K562 (cell line): ENCODE measurements around the gene FITM1. TPM values are rescaled to one million over a fixed set of nuclear protein-coding genes. Genes with fewer than 3 reads are reported as not detected.
A peak's percentile ranks its signal among the peaks of the same experiment; 100 is the strongest.

ENCODE experiments used
- CBX5 ChIP-seq: IDR thresholded peaks from 2 replicates; pipeline ENCODE4 v1.6.1; 2014; ENCODE audit warnings: low read depth, borderline replicate concordance
- ERF ChIP-seq: fragments of 450-650 bp; formaldehyde crosslinking; IDR thresholded peaks from 2 replicates; pipeline ENCODE4 v1.4.0; 2020; ENCODE audit warnings: mild to moderate bottlenecking, mixed read lengths
- MEF2D ChIP-seq: conservative IDR thresholded peaks from 2 replicates; pipeline ENCODE4 v1.6.1; 2016; ENCODE audit warnings: low read depth, missing genetic modification characterization, missing compliant biosample characterization
- PCBP1 ChIP-seq: fragments of 200-400 bp; formaldehyde crosslinking; IDR thresholded peaks from 2 replicates; pipeline ENCODE4 v1.6.1; 2018; ENCODE audit warnings: mild to moderate bottlenecking, low read depth, low read length; ENCODE audit not compliant: poor library complexity, severe bottlenecking
- RAD21 ChIP-seq, 2 experiments: fragments of 250-450 bp in 1 of 2; fragments of 450-650 bp in 1 of 2; sonication (Bioruptor Pico) in 1 of 2; formaldehyde crosslinking in 1 of 2; IDR thresholded peaks in 1 of 2; conservative IDR thresholded peaks in 1 of 2; 2 replicates each; pipeline versions ENCODE4 v1.4.0 to v1.8.0; 2020 to 2022; ENCODE audit warnings: mild to moderate bottlenecking in 2 of 2, moderate library complexity in 1 of 2
- RBM17 ChIP-seq: fragments of 200-400 bp; formaldehyde crosslinking; IDR thresholded peaks from 2 replicates; pipeline ENCODE4 v1.6.1; 2017; ENCODE audit warnings: low read depth, mild to moderate bottlenecking, low read length, borderline replicate concordance
- RBM34 ChIP-seq: fragments of 200-400 bp; formaldehyde crosslinking; IDR thresholded peaks from 2 replicates; pipeline ENCODE4 v1.6.1; 2018; ENCODE audit warnings: low read length, borderline replicate concordance; ENCODE audit not compliant: insufficient read depth
- SAFB2 ChIP-seq: fragments of 200-400 bp; formaldehyde crosslinking; IDR thresholded peaks from 2 replicates; pipeline ENCODE4 v1.6.1; 2018; ENCODE audit warnings: borderline replicate concordance, low read length, low read depth, moderate library complexity; ENCODE audit not compliant: severe bottlenecking
- XRCC3 ChIP-seq: fragments of 450-650 bp; IDR thresholded peaks from 2 replicates; pipeline ENCODE4 v1.6.1; 2017; ENCODE audit warnings: mild to moderate bottlenecking, moderate library complexity
- ZFP1 ChIP-seq: fragments of 450-650 bp; formaldehyde crosslinking; IDR thresholded peaks from 2 replicates; pipeline ENCODE4 v1.4.0; 2020; ENCODE audit warnings: mild to moderate bottlenecking, mixed read lengths
- polyA plus RNA-seq, 8 experiments: library from polyadenylated mRNA; depleted of rRNA in 4 of 8; stranded (reverse) in 5 of 8; unstranded in 3 of 8; fragments of >200 nt; fragmentation: Nextera tagmentation in 2 of 8; fragmentation: Illumina TruSeq in 1 of 8; extraction: Ambion mirVana in 2 of 8; extraction: Trizol in 1 of 8; gene quantifications; 2 replicates each; pipeline versions ENCODE4 v1.2.1 to v1.2.3, GENCODE V29; 2011 to 2014; ENCODE audit warnings: inconsistent platforms in 1 of 8, missing spikeins in 1 of 8
- total RNA-seq, 7 experiments: library from RNA; depleted of rRNA in 6 of 7; stranded (reverse); fragments of >200 nt in 6 of 7; fragmentation: Illumina TruSeq in 2 of 7; extraction: Trizol in 2 of 7; gene quantifications; 2 replicates each; pipeline versions ENCODE4 v1.2.1 to v1.2.3, GENCODE V29; 2011 to 2021; ENCODE audit warnings: low replicate concordance in 1 of 7
- TF ChIP-seq, protein P1 (sequence below): sonication (generic); formaldehyde crosslinking; IDR thresholded peaks from 2 replicates; pipeline ENCODE4 v1.8.1; 2023; ENCODE audit warnings: mild to moderate bottlenecking, missing genetic modification reagents
- TF ChIP-seq, protein P2 (sequence below): fragments of 450-650 bp; IDR thresholded peaks from 2 replicates; pipeline ENCODE4 v1.6.1; 2016; ENCODE audit warnings: mild to moderate bottlenecking, moderate library complexity

The FITM1 gene
- total and polyA plus RNA-seq, 9 of the 15 experiments (the other 6 are each of a cell fraction or from before 2014, with no cell fraction given) = 0.09 to 0.20 TPM; not detected in 7

DNA sequence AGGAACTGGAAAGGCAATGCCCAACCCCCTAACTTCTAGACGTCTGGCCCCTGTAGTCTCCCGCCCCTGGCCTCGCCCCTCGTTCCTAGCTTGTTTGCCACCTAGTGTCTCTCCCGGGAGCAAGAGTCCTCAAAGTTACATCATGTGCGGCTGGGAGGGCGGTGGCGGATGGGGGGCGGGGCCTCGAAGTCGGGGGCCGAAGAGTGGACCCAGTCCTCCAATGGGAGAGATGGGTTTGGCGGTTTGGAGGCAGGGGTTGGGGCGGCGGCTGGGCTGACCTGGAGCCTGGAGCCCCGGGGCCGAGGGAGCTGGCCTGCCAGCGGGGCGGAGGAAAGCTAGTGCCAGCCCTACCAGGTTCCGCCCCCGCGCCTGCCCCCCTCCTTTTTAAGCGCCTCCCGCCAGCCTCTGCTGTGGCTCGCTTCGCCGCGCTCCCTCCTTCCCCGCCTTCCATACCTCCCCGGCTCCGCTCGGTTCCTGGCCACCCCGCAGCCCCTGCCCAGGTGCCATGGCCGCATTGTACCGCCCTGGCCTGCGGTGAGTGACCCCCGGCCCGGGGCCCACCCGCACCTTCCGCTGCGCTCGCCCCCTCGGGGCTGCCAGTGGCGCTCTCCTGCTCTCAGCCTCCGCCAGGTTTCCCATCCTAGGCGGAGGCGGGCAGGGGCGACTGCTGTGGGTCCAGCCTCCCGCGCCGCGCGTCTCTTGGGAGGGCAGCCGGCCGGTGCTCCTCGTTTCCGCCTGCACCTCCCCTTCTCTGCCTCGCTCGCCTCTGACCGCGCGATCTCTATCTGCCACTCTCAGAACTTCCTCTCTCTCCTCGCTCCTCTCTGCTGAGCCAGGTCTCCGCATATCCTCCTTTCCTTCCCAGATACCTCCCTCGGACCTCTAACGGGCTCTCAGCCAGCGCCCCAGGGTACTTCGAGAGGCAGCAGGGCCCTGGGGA is 36.3 kb upstream of the FITM1 start, which contains the start of gene PCK2 (continued):
- TF ChIP-seq ERF (0 out of 2 replicates have a peak, but pooled peaks have one; percentile 30), SAFB2 (no peak), PCBP1 (peak; percentile 95), MEF2D (tag) (no peak), RBM34 (no peak), ZFP1 (CRISPR knock-in tag) (no peak), XRCC3 (no peak), RBM17 (no peak), CBX5 (no peak), RAD21 (CRISPR knock-in tag; conservative IDR thresholded peaks at IDR 0.05 in 1 of 2, IDR thresholded peaks at IDR 0.05 in 1 of 2) (no peak)
- TF ChIP-seq, protein P1, sequence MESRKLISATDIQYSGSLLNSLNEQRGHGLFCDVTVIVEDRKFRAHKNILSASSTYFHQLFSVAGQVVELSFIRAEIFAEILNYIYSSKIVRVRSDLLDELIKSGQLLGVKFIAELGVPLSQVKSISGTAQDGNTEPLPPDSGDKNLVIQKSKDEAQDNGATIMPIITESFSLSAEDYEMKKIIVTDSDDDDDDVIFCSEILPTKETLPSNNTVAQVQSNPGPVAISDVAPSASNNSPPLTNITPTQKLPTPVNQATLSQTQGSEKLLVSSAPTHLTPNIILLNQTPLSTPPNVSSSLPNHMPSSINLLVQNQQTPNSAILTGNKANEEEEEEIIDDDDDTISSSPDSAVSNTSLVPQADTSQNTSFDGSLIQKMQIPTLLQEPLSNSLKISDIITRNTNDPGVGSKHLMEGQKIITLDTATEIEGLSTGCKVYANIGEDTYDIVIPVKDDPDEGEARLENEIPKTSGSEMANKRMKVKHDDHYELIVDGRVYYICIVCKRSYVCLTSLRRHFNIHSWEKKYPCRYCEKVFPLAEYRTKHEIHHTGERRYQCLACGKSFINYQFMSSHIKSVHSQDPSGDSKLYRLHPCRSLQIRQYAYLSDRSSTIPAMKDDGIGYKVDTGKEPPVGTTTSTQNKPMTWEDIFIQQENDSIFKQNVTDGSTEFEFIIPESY = 0 out of 2 replicates have a peak, but pooled peaks have one; percentile 14
- TF ChIP-seq, protein P2, sequence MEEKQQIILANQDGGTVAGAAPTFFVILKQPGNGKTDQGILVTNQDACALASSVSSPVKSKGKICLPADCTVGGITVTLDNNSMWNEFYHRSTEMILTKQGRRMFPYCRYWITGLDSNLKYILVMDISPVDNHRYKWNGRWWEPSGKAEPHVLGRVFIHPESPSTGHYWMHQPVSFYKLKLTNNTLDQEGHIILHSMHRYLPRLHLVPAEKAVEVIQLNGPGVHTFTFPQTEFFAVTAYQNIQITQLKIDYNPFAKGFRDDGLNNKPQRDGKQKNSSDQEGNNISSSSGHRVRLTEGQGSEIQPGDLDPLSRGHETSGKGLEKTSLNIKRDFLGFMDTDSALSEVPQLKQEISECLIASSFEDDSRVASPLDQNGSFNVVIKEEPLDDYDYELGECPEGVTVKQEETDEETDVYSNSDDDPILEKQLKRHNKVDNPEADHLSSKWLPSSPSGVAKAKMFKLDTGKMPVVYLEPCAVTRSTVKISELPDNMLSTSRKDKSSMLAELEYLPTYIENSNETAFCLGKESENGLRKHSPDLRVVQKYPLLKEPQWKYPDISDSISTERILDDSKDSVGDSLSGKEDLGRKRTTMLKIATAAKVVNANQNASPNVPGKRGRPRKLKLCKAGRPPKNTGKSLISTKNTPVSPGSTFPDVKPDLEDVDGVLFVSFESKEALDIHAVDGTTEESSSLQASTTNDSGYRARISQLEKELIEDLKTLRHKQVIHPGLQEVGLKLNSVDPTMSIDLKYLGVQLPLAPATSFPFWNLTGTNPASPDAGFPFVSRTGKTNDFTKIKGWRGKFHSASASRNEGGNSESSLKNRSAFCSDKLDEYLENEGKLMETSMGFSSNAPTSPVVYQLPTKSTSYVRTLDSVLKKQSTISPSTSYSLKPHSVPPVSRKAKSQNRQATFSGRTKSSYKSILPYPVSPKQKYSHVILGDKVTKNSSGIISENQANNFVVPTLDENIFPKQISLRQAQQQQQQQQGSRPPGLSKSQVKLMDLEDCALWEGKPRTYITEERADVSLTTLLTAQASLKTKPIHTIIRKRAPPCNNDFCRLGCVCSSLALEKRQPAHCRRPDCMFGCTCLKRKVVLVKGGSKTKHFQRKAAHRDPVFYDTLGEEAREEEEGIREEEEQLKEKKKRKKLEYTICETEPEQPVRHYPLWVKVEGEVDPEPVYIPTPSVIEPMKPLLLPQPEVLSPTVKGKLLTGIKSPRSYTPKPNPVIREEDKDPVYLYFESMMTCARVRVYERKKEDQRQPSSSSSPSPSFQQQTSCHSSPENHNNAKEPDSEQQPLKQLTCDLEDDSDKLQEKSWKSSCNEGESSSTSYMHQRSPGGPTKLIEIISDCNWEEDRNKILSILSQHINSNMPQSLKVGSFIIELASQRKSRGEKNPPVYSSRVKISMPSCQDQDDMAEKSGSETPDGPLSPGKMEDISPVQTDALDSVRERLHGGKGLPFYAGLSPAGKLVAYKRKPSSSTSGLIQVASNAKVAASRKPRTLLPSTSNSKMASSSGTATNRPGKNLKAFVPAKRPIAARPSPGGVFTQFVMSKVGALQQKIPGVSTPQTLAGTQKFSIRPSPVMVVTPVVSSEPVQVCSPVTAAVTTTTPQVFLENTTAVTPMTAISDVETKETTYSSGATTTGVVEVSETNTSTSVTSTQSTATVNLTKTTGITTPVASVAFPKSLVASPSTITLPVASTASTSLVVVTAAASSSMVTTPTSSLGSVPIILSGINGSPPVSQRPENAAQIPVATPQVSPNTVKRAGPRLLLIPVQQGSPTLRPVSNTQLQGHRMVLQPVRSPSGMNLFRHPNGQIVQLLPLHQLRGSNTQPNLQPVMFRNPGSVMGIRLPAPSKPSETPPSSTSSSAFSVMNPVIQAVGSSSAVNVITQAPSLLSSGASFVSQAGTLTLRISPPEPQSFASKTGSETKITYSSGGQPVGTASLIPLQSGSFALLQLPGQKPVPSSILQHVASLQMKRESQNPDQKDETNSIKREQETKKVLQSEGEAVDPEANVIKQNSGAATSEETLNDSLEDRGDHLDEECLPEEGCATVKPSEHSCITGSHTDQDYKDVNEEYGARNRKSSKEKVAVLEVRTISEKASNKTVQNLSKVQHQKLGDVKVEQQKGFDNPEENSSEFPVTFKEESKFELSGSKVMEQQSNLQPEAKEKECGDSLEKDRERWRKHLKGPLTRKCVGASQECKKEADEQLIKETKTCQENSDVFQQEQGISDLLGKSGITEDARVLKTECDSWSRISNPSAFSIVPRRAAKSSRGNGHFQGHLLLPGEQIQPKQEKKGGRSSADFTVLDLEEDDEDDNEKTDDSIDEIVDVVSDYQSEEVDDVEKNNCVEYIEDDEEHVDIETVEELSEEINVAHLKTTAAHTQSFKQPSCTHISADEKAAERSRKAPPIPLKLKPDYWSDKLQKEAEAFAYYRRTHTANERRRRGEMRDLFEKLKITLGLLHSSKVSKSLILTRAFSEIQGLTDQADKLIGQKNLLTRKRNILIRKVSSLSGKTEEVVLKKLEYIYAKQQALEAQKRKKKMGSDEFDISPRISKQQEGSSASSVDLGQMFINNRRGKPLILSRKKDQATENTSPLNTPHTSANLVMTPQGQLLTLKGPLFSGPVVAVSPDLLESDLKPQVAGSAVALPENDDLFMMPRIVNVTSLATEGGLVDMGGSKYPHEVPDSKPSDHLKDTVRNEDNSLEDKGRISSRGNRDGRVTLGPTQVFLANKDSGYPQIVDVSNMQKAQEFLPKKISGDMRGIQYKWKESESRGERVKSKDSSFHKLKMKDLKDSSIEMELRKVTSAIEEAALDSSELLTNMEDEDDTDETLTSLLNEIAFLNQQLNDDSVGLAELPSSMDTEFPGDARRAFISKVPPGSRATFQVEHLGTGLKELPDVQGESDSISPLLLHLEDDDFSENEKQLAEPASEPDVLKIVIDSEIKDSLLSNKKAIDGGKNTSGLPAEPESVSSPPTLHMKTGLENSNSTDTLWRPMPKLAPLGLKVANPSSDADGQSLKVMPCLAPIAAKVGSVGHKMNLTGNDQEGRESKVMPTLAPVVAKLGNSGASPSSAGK = peak; percentile 53; the same call in 1 of the 2 replicates
